GM19240 (cell line): ENCODE measurements around the gene KLHDC9.

ENCODE experiments used
- DNase-seq: peaks from one replicate; pipeline ENCODE4 v3.0.0; 2011; ENCODE audit warnings: low spot score; ENCODE audit not compliant: insufficient read length

KLHDC9 gene

DNA sequence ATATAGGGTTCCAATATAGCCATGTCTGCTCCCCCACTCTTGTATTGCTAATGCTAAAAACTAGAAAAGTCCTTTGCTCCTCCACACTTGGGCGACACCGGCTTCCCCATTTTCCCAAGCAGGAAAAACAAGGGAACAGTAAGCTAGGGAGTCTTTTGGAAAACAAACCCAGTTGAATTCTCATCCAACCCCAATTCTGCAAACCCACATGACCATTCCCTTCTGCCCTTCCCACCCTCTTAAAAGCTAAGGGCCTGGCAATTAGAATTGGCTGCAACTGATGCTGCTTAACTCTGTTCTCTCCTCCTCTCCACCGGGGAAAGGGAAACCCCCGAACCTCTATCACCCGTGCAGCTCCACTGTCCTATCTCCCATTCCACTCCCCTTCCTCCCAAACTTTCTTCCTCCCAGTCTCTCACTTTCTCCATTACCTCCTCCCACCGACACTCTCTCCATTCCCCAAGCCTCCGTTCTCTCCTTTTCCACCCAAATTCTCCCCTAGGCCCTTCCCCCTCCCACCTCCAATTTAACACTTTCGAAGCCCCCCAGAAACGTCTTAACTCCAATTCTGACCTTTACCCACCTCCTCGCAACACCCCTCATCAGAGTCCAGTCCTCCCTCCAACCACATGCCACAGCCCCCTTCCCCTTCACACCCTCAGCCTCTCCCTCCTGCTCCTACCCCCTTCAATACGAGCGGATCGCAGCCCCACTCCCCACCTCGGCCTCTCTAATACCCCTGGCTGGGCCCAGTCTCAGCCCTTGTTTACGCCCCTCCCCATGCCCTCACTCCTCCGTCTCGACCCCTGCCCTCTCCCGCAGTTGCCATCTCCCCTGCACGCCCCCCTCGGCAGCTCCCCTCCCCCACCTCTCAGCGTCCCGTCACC is 33.6 kb downstream of the KLHDC9 start:
- DNase-seq = no peak

DNA sequence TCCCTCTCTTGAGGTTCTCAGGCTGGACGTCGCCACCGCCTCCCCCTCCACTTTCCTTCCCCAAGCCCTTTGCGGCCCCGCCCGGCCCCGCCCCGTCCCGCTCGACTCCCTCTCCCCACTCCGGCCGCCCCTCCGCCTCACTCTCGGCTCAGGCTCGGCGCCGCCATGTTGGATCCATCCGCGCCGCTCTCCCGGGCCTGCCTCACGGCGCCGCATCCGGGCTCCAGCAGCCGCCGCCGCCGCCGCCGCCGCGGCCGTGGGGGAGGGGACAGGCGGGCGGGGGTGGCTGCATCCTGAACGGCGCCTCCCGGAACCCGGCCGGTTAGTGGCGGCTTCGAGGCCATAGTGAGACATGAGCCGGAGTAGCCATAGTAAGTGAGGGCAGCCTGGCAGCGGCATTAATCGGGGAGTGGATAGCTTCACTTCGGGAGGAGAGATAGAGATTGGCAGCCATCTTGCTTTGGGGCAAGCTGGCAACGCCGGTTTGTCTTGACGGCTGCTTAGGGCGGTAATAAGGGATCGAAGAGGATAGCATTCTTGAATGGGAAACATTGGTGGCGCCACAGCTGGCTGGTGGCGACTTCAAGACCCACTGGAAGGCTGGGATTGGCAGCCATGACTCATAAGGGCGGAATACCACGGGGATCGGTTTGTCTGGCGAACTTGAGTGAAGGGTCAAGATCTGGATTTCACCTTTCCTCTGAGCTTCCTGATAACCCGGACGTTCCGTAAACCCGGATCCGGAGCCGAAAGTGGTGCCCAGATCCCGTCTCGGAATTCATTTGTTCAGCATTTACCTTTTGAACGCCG is 34.5 kb downstream of the KLHDC9 start, which contains the start of gene DEDD:
Gene DEDD (minus strand): TSS at position 258 of the 810 bp plus-strand sequence. CDS start 8,205 bp downstream, outside the sequence.
- peak; percentile 87 for DNase-seq

DNA sequence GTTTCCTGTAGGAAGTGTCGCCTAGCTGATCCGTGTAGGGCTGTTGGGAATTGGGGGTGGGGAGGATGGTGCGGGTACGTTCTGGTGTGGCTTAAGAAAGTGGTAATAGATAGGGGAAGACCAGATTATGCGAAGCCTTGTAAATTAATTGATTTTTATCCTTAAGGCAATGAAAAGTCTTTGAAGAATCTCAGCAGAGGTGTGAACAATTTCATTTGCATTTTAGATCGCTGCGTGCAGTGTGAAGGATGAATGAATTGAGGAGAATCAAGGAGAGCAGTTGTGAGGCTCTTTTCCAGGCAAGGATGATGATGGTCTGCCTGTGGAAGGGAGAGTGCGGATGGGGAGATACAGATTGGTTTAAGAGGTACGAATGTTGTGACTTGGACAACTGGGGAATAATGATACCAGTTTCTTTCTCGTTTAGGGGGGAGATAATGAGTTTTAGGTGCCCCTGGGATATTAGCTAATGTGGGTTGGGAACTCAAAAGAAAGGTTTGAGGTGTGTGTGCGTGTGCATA is 35.1 kb downstream of the KLHDC9 start:
- peak; percentile 22 for DNase-seq

DNA sequence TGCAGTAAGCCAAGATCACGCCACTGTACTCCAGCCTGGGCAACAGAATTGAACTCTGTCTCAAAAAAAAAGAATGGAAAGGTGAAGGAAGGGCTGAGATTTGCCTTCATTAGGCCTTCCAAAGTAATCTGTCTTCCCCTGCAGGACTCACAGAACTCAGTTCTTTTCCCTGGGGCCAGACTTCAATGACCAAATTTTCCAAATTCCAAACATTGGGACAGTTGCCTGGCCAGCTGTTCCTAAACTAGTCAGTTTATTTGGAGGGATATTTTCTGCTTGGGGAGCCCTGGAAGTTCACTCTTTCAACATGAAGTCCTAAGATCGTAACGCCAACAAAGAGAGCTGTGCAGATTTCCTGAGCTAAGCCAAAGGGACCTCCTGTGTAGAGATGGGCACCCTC is 39.7 kb downstream of the KLHDC9 start:
- DNase-seq = no peak

DNA sequence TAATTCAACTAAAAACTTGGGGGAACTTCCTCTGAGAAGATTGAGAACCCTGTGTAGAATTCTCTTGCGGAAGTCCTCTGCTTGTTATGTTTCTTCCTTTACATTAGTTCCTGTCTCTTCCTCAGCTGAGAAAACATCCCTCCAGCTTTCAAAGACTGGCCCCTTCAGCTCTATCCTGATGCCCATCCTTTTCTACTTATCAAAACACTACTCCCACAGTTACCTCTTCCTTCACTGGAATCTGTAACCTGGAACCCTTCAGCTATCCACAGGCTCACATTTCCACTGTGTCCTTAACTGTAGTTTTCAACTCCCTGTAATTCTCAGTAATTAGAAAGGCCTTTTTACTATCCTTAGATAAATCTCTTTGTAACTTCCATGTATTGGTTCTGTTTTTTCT is 40.3 kb downstream of the KLHDC9 start:
- no peak for DNase-seq

DNA sequence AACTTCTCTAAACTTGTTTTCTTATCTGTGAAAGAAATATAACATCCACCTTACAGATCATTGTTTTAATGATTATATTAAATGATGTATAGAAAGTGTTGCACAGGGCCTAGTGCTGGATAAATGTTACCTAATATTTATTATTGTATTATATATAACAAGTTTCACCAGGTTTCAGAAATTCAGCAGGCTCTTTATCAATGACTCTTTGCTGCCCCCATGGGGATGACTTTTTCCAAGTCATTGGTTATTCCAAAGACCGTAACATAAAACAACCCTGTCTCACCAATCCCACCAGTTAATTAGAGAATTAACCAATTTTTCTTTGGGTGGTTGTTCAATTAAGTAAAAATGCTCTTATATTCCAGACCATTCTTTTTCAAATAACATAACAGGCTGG is 41.6 kb downstream of the KLHDC9 start:
- DNase-seq = no peak

DNA sequence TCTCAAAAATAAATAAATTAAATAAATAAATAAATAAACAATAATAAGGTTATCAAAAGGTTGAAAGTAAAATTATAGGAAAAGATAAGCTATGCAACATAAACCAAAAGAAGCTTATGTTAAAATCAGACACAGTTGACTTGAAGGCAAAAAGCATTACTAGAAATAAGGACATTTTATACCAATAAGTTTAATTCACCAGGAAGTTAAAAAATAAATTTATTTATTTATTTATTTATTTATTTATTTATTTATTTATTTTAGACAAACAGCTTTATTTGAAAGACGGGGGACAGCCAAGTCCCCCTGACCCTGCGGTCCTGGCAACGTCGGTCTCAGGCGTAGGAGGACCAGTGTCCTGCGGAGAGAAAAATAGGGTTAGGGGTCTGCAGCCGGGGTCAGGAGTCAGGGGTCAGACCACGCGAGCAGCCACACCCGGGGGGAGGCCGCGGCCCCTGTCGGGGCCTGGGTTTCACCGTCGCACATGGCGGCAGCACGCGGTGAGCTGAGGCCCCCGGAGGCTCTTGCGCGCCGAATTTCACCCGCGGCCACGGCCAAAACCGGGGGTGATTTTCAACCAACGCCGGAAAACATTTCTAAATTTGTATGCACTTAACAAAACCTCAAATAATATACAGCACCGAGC is 42.7 kb downstream of the KLHDC9 start:
- no peak for DNase-seq

DNA sequence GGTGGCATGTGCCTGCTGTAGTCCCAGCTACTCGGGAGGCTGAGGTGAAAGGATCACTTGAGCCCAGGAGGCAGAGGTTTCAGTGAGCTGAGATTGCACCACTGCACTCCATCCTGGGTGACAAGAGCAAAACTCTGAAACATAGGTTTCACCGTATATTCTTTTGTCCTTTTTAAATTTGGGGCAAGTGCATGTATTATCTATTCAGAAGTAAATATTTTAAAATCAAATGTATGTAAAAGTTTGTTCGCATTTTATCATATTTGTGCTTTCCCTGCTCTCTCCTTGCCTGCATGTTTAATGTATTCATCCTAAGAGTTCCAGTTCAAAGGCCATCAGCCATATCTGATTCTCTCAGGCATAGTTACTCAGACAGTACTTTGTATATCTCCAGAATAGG is 47.7 kb downstream of the KLHDC9 start:
- no peak for DNase-seq
